Right lobe of liver (tissue), 4 donors: ENCODE measurements around the gene CAMK1.

Experiments used
- CTCF ChIP-seq, 4 donors: fragments of 200-600 bp in 3 of 4; fragments of 450-650 bp in 1 of 4; IDR thresholded peaks; one replicate each; pipeline versions ENCODE4 v1.5.1 to v1.8.0; 2016 to 2022; ENCODE audit warnings: antibody characterized with exemption in 4 of 4, mild to moderate bottlenecking in 2 of 4
- POLR2A ChIP-seq: fragments of 450-650 bp; IDR thresholded peaks from one replicate; pipeline ENCODE4 v1.6.1; 2017; ENCODE audit warnings: antibody characterized with exemption, mild to moderate bottlenecking
- donor health status: DM: no; HTN: no; CAD: no.
- donor health status: DM: no; HTN: no; CAD: no.
- donor health status: DM: no; HTN: yes; CAD: no.

- TF ChIP-seq CTCF (IDR thresholded peaks at IDR 0.05) (no peak), POLR2A (no peak)
Observed at GRCh38 chr3:9732080-9732739, 37.5 kb downstream of the CAMK1 start.
